ENCODE measurements around the gene KHDRBS1. TPM values are rescaled to one million over a fixed set of nuclear protein-coding genes. Genes with fewer than 3 reads are reported as not detected.

KHDRBS1 gene
- total RNA-seq, 1 experiment from 2014 or later, result 267 TPM

GRCh38 chr1:32028746-32029145 lies 15.1 kb downstream of the KHDRBS1 start:
- no peak overlapping the region for H3K9ac ChIP-seq (ENCODE audit: extremely low read depth, insufficient read length, low read length)
- peaks cover 6% of the 10 kb centered on the region for H3K79me1 ChIP-seq (ENCODE audit: insufficient read depth, low read depth, low read length, poor library complexity, severe bottlenecking)
- no peak overlapping the region for H3K56ac ChIP-seq (ENCODE audit: insufficient read length, low read depth, low read length)
- Mint-ChIP-seq H3K4me1 (no peaks in the 10 kb centered on the region), H3K4me3 (no peak overlapping the region), H3K27ac (no peak overlapping the region), H3K9me3 (no peaks in the 10 kb centered on the region), H3K27me3 (ENCODE audit: low read depth) (no peaks in the 10 kb centered on the region), H3K36me3 (ENCODE audit: insufficient read depth in 1 of 3, low read depth in 3 of 3) (peaks cover 17 to 47% (median 35%) of the 10 kb centered on the region in 3 experiments)
- H3K14ac ChIP-seq (ENCODE audit: insufficient read depth, low read length), result no peak overlapping the region
- no peak overlapping the region for H4K91ac ChIP-seq (ENCODE audit: insufficient read length, low read depth, low read length)
- no peak overlapping the region for H4K5ac ChIP-seq (ENCODE audit: insufficient read length, low read depth, low read length)
- no peak overlapping the region for H2AK5ac ChIP-seq (ENCODE audit: insufficient read length, low read length)
- WGBS (ENCODE audit: extremely low coverage, insufficient read length, low lambda C conversion rate), result no CpG with 5 or more reads among the region's 3 CpGs
- no peaks in the 10 kb centered on the region for H3K4me1 ChIP-seq (ENCODE audit: insufficient read depth, low read length)
- no peak for DNase-seq
- H2BK5ac ChIP-seq (ENCODE audit: insufficient read length, low read length), result no peak overlapping the region
- no peaks in the 10 kb centered on the region for H3K9me3 ChIP-seq (ENCODE audit: control insufficient read depth, low read depth, low read length)
- no peaks in the 10 kb centered on the region for H3K23me2 ChIP-seq (ENCODE audit: insufficient read length, low read depth, low read length, poor library complexity, severe bottlenecking)
- H3K79me2 ChIP-seq (ENCODE audit: insufficient read depth, low read length), result peaks cover 59% of the 10 kb centered on the region
- H3K27ac ChIP-seq (ENCODE audit: insufficient read length, low read depth, low read length), result no peak overlapping the region
- no peaks in the 10 kb centered on the region for H3K27me3 ChIP-seq (ENCODE audit: insufficient read depth, low read length)
- no peak overlapping the region for H2AFZ ChIP-seq (ENCODE audit: low read length)
- TF ChIP-seq CTCF (conservative IDR thresholded peaks at IDR 0.05), result no peak
- no peak overlapping the region for H2BK120ac ChIP-seq (ENCODE audit: low read depth, low read length, poor library complexity, severe bottlenecking)
- no peak overlapping the region for H2BK20ac ChIP-seq (ENCODE audit: low read depth, low read length, poor library complexity, severe bottlenecking)
- no peak overlapping the region for H2BK12ac ChIP-seq (ENCODE audit: insufficient read length, low read depth, low read length)
- no peaks in the 10 kb centered on the region for H4K20me1 ChIP-seq (ENCODE audit: control insufficient read depth, insufficient read depth, insufficient read length)
- H3K23ac ChIP-seq (ENCODE audit: insufficient read length, low read depth, low read length), result no peak overlapping the region
- H4K8ac ChIP-seq (replicated peaks; ENCODE audit: insufficient read length, low read depth, low read length), result no peak overlapping the region
- H3K4me2 ChIP-seq (ENCODE audit: insufficient read depth, insufficient read length, low read length), result no peak overlapping the region
- H3K18ac ChIP-seq (ENCODE audit: insufficient read length, low read depth, low read length), result no peak overlapping the region
- H3T11ph ChIP-seq (ENCODE audit: low read length), result no peak overlapping the region
- H2BK15ac ChIP-seq (ENCODE audit: low read depth, low read length), result no peak overlapping the region
- H3K4ac ChIP-seq (ENCODE audit: low read depth, low read length), result no peak overlapping the region

Measured in H9 (cell line).